SKM-1 treated with dmso at 0.1 percent for 144 hours (cell line): ENCODE results near the gene JAK3.
"Not testable (repeated sequence)": the region's sequence is repeated elsewhere in the genome, so short reads cannot be mapped to it uniquely, and the experiment has no call there.

Experiments used
- DNase-seq: peaks from one replicate; lab custom pipeline; 2025; ENCODE audit not compliant: unreplicated experiment; lab: John Stamatoyannopoulos, UW

Gene JAK3

GRCh38 chr19:17847538-17848366 is at the start of gene JAK3:
Gene JAK3, minus strand, starts transcription at chr19:17847982. Its CDS starts 3,565 bp downstream, at chr19:17844417.
- DNase-seq = no peak

- DNase-seq = no peak
These were observed 46.0 kb upstream of the JAK3 start for GRCh38 chr19:17893766-17894165.

GRCh38 chr19:17889609-17890214 is 41.9 kb upstream of the JAK3 start:
- no peak for DNase-seq

- no peak for DNase-seq
These were observed 40.5 kb upstream of the JAK3 start for GRCh38 chr19:17888260-17888659.

- not testable (repeated sequence) for DNase-seq
These were observed 39.4 kb upstream of the JAK3 start for GRCh38 chr19:17887221-17887620.

GRCh38 chr19:17886515-17886914 is 38.7 kb upstream of the JAK3 start:
- DNase-seq = no peak

- DNase-seq = no peak
These were observed 36.0 kb upstream of the JAK3 start for GRCh38 chr19:17883627-17884410.

GRCh38 chr19:17881701-17882100 is 33.9 kb upstream of the JAK3 start:
- no peak for DNase-seq

- no peak for DNase-seq
These were observed 31.7 kb upstream of the JAK3 start for GRCh38 chr19:17879466-17879865.

GRCh38 chr19:17877696-17878095 is 29.9 kb upstream of the JAK3 start:
- no peak for DNase-seq

GRCh38 chr19:17874758-17875135 is 27.0 kb upstream of the JAK3 start:
- no peak for DNase-seq

GRCh38 chr19:17873786-17874757 is 26.3 kb upstream of the JAK3 start:
- no peak for DNase-seq

- DNase-seq = no peak
These were observed 24.6 kb upstream of the JAK3 start for GRCh38 chr19:17872251-17873001.

GRCh38 chr19:17871878-17872250 is 24.1 kb upstream of the JAK3 start, which contains the start of gene SLC5A5:
Gene SLC5A5, plus strand, starts transcription at chr19:17871945. Its CDS starts 375 bp downstream, at chr19:17872320.
- no peak for DNase-seq

GRCh38 chr19:17871032-17871877 is 23.5 kb upstream of the JAK3 start:
- DNase-seq = no peak

GRCh38 chr19:17869114-17869608 is 21.4 kb upstream of the JAK3 start:
- no peak for DNase-seq

- no peak for DNase-seq
These were observed 20.9 kb upstream of the JAK3 start for GRCh38 chr19:17868669-17869068.

- no peak for DNase-seq
These were observed 19.2 kb upstream of the JAK3 start for GRCh38 chr19:17866964-17867486.
